HG03354 (cell line): ENCODE data around the gene SNX12.

Experiments used
- ATAC-seq: cut with Tn5 transposase; IDR thresholded peaks from one replicate; pipeline ENCODE4 v1.9.1; 2021; ENCODE audit warnings: mild to moderate bottlenecking; ENCODE audit not compliant: unreplicated experiment, poor library complexity, severe bottlenecking

SNX12 gene

GRCh38 chrX:71068044-71068918 is at the start of gene SNX12:
TSS of gene SNX12 (minus strand) at chrX:71068334. CDS start at chrX:71068306, 28 bp downstream.
- peak; percentile 96 for ATAC-seq

GRCh38 chrX:71117358-71117757 is 49.2 kb upstream of the SNX12 start:
- ATAC-seq: no peak

GRCh38 chrX:71111921-71112431 is 43.8 kb upstream of the SNX12 start:
- peak; percentile 7 for ATAC-seq

GRCh38 chrX:71111141-71111843 is 43.2 kb upstream of the SNX12 start, which contains the start of gene IL2RG:
TSS of gene IL2RG (minus strand) at chrX:71111577. CDS start at chrX:71111539, 38 bp downstream.
- ATAC-seq: peak; percentile 91

- ATAC-seq: no peak
Observed at GRCh38 chrX:71109051-71109450, 40.9 kb upstream of the SNX12 start.

- ATAC-seq: no peak
Observed at GRCh38 chrX:71107762-71108360, 39.7 kb upstream of the SNX12 start.

GRCh38 chrX:71107245-71107644 is 39.1 kb upstream of the SNX12 start:
- no peak for ATAC-seq

- ATAC-seq: no peak
Observed at GRCh38 chrX:71106427-71106826, 38.3 kb upstream of the SNX12 start, which contains the start of gene CXorf65. TSS of gene CXorf65 (minus strand) at chrX:71106740. CDS start at chrX:71106556, 184 bp downstream.

GRCh38 chrX:71105628-71106027 is 37.5 kb upstream of the SNX12 start:
- no peak for ATAC-seq

GRCh38 chrX:71103110-71103983 is 35.2 kb upstream of the SNX12 start:
- peak; percentile 42 for ATAC-seq

GRCh38 chrX:71102292-71102691 is 34.2 kb upstream of the SNX12 start:
- ATAC-seq: no peak

- no peak for ATAC-seq
Observed at GRCh38 chrX:71100581-71101505, 32.7 kb upstream of the SNX12 start.

GRCh38 chrX:71099736-71100135 is 31.6 kb upstream of the SNX12 start:
- no peak for ATAC-seq

GRCh38 chrX:71098951-71099506 is 30.9 kb upstream of the SNX12 start:
- ATAC-seq: no peak

GRCh38 chrX:71098302-71098701 is 30.2 kb upstream of the SNX12 start:
- ATAC-seq: peak; percentile 37

- no peak for ATAC-seq
Observed at GRCh38 chrX:71096760-71097032, 28.6 kb upstream of the SNX12 start.

GRCh38 chrX:71095981-71096759 is 28.0 kb upstream of the SNX12 start:
- no peak for ATAC-seq
